Tibial nerve (tissue), 3 donors: ENCODE results near the gene MLXIP.

Experiments used
- CTCF ChIP-seq, 5 experiments: fragments of 200-600 bp in 3 of 5; fragments of 450-650 bp in 2 of 5; sonication (generic) in 3 of 5; IDR thresholded peaks; one replicate each; pipeline ENCODE4 v1.5.1; 2016 to 2019; ENCODE audit warnings: antibody characterized with exemption in 5 of 5, mild to moderate bottlenecking in 3 of 5, moderate library complexity in 2 of 5
- POLR2A ChIP-seq, 2 donors: fragments of 450-650 bp; IDR thresholded peaks; one replicate each; pipeline ENCODE4 v1.6.1; 2017; ENCODE audit warnings: antibody characterized with exemption in 2 of 2, mild to moderate bottlenecking in 2 of 2, moderate library complexity in 2 of 2

- TF ChIP-seq CTCF (IDR thresholded peaks at IDR 0.05) (no peak), POLR2A (IDR thresholded peaks at IDR 0.05) (no peak)
Measured at GRCh38 chr12:122028905-122029560, 49.5 kb upstream of the MLXIP start.
